BJ (cell line): ENCODE data around the gene EPB41. TPM values are rescaled to one million over a fixed set of nuclear protein-coding genes. Genes with fewer than 3 reads are reported as not detected.
"Not testable (repeated sequence)": the region's sequence is repeated elsewhere in the genome, so short reads cannot be mapped to it uniquely, and the experiment has no call there.

Source experiments
- CTCF ChIA-PET: fragments of 350-600 bp; formaldehyde crosslinking; extraction: SDS; loops from one replicate; lab custom pipeline; 2021; ENCODE audit warnings: antibody characterized with exemption, inconsistent platforms; lab: Yijun Ruan, JAX
- POLR2A ChIA-PET: fragments of 300-600 bp; sonication (Branson Sonifier 250); formaldehyde crosslinking; extraction: SDS; loops from one replicate; lab custom pipeline; 2021; ENCODE audit warnings: antibody characterized with exemption; lab: Charles Lee
- DNase-seq: peaks from one replicate; pipeline ENCODE4 v3.0.0-alpha.2; 2011; ENCODE audit warnings: low read depth
- H3K27me3 ChIP-seq: 2 replicates; pipeline ENCODE4 v1.6.0; 2011; ENCODE audit warnings: low read length; ENCODE audit not compliant: control insufficient read depth, insufficient read depth
- H3K36me3 ChIP-seq: 2 replicates; pipeline ENCODE4 v1.5.1; 2011; ENCODE audit warnings: low read length; ENCODE audit not compliant: control insufficient read depth, insufficient read depth
- H3K4me3 ChIP-seq: 2 replicates; pipeline ENCODE4 v1.5.1; 2011; ENCODE audit warnings: low read depth, mild to moderate bottlenecking, control low read depth, low read length
- polyA plus RNA-seq: library from polyadenylated mRNA; depleted of rRNA; stranded (reverse); fragments of >200 nt; gene quantifications from 2 replicates; pipeline ENCODE4 v1.2.3, GENCODE V29; 2011
- TF ChIP-seq, protein P1 (sequence below): IDR thresholded peaks from 2 replicates; pipeline ENCODE4 v1.5.1; 2011; ENCODE audit warnings: low read depth, mild to moderate bottlenecking, control low read depth, inconsistent platforms, low read length, moderate library complexity; ENCODE audit not compliant: insufficient read depth

EPB41 gene
- polyA plus RNA-seq, 1 experiment, result 7.5 TPM

- CTCF ChIA-PET, result no interaction called here
- H3K36me3 ChIP-seq, result no peaks in the 10 kb centered on the region
- no peak for DNase-seq
- POLR2A ChIA-PET, result no interaction called here
- no peak overlapping the region for H3K4me3 ChIP-seq
- no peaks in the 10 kb centered on the region for H3K27me3 ChIP-seq
- TF ChIP-seq, protein P1, sequence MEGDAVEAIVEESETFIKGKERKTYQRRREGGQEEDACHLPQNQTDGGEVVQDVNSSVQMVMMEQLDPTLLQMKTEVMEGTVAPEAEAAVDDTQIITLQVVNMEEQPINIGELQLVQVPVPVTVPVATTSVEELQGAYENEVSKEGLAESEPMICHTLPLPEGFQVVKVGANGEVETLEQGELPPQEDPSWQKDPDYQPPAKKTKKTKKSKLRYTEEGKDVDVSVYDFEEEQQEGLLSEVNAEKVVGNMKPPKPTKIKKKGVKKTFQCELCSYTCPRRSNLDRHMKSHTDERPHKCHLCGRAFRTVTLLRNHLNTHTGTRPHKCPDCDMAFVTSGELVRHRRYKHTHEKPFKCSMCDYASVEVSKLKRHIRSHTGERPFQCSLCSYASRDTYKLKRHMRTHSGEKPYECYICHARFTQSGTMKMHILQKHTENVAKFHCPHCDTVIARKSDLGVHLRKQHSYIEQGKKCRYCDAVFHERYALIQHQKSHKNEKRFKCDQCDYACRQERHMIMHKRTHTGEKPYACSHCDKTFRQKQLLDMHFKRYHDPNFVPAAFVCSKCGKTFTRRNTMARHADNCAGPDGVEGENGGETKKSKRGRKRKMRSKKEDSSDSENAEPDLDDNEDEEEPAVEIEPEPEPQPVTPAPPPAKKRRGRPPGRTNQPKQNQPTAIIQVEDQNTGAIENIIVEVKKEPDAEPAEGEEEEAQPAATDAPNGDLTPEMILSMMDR, result no peak
These were observed 19.5 kb downstream of the EPB41 start for GRCh38 chr1:28933918-28934317.

DNA sequence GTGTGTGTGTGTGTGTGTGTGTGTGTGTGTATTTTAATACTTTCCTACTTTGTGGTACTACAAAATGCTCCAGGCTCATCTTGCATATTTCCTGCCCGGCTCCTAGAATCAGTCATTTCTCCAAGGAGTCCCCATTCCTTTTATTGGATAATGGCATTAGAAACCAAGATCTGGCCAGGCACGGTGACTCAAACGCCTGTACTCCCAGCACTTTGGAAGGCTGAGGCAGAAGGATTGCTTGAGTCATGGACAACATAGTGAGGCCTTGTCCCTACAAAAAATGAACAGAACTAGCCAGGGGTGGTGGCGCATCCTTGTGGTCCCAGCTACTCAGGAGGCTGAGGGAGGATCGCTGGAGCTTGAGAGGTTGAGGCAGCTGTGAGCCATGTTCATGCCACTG is 20.3 kb downstream of the EPB41 start:
- no peak for DNase-seq
- Histone ChIP-seq H3K36me3 (no peaks in the 10 kb centered on the region), H3K4me3 (no peak overlapping the region), H3K27me3 (no peaks in the 10 kb centered on the region)
- POLR2A ChIA-PET, result no interaction called here
- TF ChIP-seq, protein P1, result no peak
- CTCF ChIA-PET, result interaction anchor here (0.5 to 1.0 kb wide), 2 partner anchors 8 to 74 kb away, joined by 4 read pairs; no protein-coding TSS in a partner anchor

GRCh38 chr1:28935293-28935692 is 20.9 kb downstream of the EPB41 start:
- no peak overlapping the region for H3K4me3 ChIP-seq
- TF ChIP-seq, protein P1, result no peak
- ChIA-PET CTCF (interaction anchor here (0.5 to 1.0 kb wide), 2 partner anchors 8 to 73 kb away, joined by 4 read pairs; no protein-coding TSS in a partner anchor), POLR2A (interaction anchor here (0.7 kb wide), 1 partner anchor 236 kb away, joined by 5 read pairs; no protein-coding TSS in a partner anchor)
- DNase-seq, result no peak
- no peaks in the 10 kb centered on the region for H3K36me3 ChIP-seq
- no peaks in the 10 kb centered on the region for H3K27me3 ChIP-seq

GRCh38 chr1:28936094-28936493 is 21.7 kb downstream of the EPB41 start:
- Histone ChIP-seq H3K27me3 (no peaks in the 10 kb centered on the region), H3K4me3 (no peak overlapping the region), H3K36me3 (no peaks in the 10 kb centered on the region)
- DNase-seq, result no peak
- POLR2A ChIA-PET, result interaction anchor here (0.7 kb wide), 1 partner anchor 235 kb away, joined by 5 read pairs; no protein-coding TSS in a partner anchor
- TF ChIP-seq, protein P1, result no peak
- CTCF ChIA-PET, result no interaction called here

DNA sequence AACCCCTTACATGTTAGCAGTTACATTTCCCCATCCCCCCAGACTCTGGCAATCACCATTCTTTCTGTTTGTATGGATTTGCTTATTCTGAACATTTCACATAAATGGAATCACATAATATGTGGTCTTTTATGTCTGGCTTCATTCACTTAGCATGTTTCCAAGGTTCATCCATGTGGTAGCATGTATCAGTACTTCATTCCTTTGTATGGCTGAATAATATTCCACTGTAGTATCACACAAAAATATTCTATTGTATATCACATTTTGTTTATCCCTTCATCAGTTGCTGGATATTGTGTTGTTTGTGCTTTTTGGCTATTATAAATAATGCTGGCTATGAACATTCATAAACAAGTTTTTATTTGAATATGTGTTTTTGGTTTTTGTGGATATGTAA is 22.2 kb downstream of the EPB41 start:
- DNase-seq, result no peak
- CTCF ChIA-PET, result no interaction called here
- H3K36me3 ChIP-seq, result no peaks in the 10 kb centered on the region
- no peaks in the 10 kb centered on the region for H3K27me3 ChIP-seq
- no peak overlapping the region for H3K4me3 ChIP-seq
- TF ChIP-seq, protein P1, result no peak
- POLR2A ChIA-PET, result no interaction called here

- H3K4me3 ChIP-seq, H3K27me3 ChIP-seq, DNase-seq, H3K36me3 ChIP-seq, POLR2A ChIA-PET: not testable (repeated sequence)
- CTCF ChIA-PET, result interaction anchor here (1.5 kb wide), 1 partner anchor 17 kb away, joined by 3 read pairs; no protein-coding TSS in a partner anchor
These were observed 29.2 kb downstream of the EPB41 start for GRCh38 chr1:28943581-28943980.
